HG02610 (cell line): ENCODE results near the gene BPIFB3.

Experiments
- ATAC-seq: cut with Tn5 transposase; IDR thresholded peaks from one replicate; pipeline ENCODE4 v1.9.1; 2021; ENCODE audit warnings: mild to moderate bottlenecking, moderate library complexity; ENCODE audit not compliant: unreplicated experiment

Gene BPIFB3

DNA sequence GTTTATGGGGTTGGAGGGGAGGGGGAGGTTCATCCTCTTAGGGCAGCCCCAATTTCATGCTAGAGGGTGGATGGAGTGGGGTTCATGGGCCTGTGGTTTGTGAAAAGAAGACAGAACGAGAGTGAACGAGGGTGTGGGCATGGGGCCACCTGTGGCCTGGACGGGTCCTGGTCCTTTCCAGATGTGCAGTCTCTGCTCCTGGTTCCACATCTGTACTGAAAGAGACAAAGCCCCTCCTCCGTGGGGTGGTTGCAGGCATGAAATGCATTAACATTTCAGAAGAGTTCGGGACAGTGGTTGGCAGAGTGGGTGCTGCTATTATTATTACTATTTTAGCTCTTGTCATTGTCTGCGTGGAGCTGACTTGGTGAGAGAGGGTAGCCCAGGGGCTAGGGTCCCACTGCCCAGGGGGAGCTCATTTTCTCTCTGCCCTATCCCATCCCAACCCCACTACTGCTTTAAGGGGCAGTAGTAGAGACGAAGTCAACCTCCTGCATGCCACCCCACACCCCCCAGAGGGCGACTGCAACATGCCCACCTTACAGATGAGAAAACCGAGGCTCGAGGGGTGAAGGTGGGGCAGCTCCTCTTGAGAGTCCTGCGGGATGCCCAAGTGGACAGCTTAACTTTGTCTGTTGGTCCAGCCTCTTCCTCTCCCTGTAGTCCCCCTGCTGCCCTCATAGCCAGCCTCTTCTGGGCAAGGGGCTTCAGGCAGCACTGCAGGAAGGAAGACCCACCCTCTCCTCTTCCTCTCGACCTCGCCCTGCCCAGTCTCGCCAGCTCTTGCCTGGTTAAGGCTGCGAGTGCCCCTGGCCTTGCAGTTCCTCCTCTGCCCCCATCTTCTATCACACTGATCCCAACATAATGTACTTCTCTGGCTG lies 37.8 kb upstream of the BPIFB3 start:
- no peak for ATAC-seq

DNA sequence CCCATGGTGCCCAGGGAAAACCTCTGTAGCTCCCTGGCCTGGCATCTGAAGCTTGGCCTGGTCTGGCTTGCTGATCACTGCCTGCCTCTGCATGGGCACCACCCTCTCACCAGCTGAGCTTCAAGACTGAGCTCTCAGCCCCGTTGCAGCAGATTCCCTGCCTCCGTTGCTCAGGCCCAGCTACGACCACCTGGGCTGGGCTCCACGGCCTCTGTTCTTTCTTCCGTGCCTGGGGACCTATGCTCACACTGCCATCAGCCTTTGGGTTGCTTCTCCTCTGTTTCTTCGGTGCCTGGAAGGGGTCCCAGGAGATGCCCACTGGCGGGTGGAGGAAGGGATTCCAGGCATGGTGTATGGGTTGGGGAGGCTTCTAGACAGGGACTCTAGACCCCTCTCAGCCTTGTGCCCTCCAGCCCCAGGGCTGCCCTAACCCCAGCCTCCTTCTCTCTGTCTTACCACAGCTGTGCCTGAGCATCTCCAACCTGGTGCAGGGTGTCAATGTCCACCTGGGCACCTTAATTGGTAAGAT lies 37.1 kb upstream of the BPIFB3 start:
- ATAC-seq = no peak

DNA sequence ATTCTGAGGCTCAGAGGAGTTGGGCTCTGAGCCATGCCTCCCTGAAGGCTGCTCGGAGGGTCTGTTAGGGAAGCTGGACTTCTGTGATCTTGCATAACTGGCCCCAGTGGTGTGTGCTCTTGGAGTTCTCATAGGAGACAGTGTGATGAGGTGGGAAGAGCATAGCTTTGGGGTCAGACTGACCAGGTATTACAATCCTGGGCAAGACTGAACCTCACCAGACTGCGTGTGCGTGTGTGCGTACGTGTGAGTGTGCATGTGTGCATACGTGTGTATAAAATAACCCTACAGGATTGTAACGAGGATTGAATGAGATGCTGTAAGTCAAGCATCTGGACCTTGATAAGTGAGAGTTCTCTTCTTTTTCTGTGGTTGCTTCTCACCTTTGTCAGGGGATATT lies 36.2 kb upstream of the BPIFB3 start:
- no peak for ATAC-seq

DNA sequence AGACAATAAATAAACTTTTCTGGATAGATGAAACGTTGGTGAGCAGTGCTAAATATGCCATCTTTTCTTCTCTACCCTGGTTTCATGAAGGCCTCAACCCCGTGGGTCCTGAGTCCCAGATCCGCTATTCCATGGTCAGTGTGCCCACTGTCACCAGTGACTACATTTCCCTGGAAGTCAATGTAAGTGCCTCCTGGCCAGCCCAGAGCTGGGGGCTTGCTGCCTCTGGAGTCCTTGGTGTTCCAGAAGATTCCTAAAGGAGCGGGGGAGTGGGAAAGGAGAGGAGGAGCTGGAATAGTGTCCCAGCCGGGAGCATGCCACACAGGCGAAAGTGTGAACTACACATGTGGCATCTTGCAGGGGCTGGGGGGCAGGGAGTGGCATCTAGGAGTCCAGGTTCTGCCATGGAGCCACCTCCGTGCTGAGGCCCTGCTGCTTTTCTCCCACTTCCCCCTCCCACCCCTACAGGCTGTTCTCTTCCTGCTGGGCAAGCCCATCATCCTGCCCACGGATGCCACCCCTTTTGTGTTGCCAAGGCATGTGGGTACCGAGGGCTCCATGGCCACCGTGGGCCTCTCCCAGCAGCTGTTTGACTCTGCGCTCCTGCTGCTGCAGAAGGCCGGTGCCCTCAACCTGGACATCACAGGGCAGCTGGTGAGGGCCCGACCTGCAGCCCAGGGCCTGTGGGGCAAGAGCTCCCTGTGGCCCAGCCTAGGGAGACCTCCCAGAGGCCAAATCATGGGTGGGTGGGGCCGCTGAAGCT lies 35.4 kb upstream of the BPIFB3 start:
- no peak for ATAC-seq

DNA sequence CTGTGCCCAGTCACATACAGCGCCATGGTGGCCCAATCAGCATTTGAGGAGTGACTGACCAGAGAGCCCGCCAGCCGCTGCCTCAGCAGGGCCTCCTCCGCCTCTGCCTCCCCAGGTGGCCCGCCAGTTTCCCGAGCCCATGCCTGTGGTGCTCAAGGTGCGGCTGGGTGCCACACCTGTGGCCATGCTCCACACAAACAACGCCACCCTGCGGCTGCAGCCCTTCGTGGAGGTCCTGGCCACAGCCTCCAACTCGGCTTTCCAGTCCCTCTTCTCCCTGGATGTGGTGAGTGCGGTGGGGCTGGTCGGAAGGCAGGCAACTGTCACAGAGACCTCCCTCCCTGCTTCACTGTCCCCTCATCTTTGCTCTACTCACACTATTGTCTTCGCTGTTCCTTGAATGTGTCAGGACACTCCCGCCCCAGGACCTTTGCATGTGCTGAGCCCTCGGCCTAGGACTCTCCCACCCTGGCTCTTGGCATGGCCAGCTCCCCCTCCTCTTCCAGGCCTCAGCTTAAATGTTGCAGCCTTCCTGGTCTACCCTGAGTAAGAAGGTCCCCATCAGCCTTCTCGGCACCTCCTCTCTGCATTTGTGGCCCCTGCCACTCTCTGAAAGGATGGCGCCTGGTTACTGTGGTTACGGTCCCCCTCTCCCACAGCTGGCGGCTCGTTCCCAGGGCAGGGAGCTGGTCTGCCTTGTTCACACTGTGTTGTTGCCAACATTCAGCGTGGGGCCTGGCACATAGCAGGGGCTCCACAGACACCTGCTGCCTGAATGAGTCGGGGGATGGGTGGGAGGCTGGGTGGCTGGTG lies 34.0 kb upstream of the BPIFB3 start:
- no peak for ATAC-seq

DNA sequence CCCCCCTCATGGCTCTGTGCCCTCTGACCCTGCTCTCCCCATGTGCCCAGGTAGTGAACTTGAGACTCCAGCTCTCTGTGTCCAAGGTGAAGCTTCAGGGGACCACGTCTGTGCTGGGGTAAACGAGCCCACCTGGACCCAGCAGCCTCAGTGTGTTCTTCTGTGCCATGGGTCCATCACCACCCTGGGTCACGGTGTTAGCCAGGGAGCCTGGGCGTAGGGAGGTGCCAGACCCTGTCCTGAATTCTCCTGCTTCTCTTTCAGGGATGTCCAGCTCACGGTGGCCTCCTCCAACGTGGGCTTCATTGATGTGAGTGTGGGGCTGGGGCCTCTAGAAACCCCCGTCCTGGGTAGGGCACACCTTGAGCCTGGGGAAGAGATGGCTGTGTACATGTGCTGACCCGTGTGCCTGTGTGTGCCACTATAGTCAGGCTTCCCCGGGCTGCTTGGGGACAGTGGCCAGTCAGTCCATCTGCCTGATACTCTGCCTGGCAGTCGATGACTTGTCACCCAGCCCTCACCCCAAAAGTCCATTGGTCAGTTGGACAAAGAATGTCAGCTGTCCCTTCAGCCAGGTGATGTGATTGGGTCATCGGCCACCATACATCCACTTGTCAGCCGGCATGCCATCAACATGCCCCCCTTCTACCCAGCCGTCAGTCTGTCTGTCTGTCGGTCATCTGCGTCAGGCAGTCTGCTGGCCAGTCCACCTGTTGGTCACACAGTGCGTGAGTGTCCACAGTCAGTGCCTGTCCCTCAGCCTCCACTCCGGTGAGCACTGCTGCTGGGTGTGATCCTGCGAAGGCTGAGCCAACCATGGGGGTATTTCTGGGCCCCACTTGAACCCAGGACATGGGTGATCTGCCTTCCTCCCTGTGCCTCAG lies 33.2 kb upstream of the BPIFB3 start:
- no peak for ATAC-seq

DNA sequence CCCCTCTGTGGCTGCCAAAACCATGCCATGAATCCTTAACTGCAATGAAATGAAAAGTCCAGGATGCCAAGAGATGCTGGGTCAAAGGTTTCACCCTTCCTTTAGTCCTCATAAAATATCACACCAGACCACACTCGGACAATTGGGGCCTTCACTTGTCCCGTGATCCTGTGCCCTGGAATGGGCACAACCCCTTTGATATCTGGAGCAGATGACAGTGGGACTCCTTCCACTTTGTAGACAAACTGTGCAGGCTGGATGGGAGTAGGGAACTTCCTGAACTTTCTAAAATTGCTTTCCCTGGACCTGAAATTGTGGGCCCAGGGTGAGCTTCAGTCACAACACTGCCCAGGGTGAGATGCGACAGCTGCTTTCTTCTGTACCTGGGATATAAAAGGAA lies 31.8 kb upstream of the BPIFB3 start:
- no peak for ATAC-seq

DNA sequence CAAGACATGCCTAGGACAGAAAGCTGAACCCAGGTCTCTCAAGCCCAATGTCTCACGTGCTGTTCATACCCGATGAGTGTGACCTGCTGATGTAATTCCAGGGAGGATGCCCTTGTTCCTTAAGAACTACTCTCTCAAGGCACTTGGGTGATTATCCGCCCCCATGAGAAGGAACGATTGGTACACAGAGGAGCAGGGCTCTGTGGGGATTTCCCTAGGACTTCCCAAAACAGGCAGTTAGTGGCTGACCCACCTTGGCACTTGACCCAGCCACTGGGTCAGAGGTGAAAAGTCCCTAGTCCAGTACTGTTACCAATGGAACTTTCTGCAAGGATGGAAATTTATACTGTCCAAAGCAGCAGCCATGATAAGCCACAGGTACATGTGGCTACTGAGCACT lies 31.4 kb upstream of the BPIFB3 start:
- ATAC-seq = no peak

DNA sequence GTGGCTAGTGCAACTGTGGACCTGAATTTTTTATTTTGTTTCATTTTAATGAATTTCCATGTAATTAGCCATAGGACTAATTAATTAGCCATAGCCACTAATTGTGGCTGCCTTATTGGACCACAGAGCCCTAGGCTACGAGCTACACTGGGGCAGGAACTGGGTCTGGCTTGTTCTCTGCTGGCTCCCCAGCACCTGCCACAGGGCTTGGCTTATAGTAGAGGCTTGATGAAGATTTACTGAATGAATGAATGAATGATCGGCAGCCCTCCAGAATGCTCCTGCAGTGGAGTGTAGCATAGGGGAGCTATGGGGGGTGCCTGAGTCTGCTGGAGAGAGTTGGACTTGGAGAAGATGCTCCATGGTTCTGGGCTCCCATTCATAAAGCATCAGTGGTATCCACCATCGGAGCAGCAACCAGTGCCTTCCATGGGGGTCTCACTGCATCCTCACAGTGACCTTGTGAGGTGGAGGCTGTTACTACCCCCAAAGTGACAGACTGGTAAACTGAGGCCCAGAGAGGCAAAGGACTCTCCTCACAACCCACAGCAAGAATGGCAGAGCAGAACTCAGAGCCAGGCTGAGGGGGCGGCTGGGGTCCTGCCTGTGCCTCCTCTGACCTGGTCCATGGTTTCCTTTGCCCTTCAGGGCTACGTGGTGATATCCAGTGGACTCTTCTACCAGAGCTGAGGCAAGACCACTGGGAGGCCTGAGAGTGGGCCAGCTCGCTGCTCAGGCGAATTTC lies 30.8 kb upstream of the BPIFB3 start:
- no peak for ATAC-seq

DNA sequence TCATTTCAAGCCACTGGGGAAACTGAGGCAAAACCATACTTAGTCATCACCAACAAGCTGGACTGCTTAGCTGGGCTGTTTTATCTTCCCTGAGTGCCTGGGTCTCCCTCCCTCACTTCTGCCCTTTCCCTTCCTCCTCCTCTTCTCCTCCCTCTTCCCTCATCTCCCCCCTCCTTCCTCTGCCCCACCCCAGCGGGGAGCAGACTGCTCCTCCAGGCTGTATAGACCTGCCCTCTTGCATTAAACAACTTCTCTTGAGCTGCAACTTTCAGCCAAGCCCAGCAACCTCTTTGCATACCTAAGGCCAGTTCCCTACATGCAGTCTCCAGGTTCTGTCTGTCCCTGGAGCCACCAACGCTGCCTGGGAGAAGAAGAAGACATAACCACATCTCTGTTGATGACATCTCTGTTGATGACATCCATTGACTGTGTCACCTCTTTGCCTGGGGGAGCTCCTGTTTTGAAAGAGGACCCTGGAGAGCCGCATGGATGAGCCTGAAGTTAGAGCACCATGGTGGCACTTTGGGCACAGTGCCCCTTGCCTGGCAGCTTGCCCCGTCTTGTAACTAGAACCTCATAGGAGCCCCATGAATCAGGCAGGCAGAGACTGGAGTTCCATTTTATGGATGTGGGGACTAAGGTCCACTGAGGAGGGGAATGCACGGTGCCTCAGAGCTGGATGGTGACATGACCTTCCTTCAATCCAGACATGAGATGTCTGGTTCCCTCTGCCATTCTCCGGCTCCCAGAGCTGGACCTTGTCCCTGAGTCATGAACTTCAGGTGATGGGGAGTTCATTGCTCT lies 30.1 kb upstream of the BPIFB3 start:
- ATAC-seq = no peak

DNA sequence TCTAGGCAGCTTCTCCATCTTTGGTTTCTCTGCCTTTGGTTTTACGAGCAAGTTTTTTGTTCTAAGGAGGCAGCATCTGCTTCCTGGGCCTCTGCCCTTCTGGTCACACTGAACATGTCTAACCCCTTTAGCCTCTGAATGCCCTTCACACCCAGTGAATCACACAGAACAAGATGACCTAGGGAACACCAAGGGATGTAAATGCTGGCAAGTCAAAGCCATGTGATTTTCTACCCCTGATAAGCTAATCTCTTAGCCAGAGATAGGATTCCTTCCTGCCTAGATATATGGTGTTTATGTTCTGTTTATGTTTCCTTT lies 29.5 kb upstream of the BPIFB3 start:
- ATAC-seq = no peak

DNA sequence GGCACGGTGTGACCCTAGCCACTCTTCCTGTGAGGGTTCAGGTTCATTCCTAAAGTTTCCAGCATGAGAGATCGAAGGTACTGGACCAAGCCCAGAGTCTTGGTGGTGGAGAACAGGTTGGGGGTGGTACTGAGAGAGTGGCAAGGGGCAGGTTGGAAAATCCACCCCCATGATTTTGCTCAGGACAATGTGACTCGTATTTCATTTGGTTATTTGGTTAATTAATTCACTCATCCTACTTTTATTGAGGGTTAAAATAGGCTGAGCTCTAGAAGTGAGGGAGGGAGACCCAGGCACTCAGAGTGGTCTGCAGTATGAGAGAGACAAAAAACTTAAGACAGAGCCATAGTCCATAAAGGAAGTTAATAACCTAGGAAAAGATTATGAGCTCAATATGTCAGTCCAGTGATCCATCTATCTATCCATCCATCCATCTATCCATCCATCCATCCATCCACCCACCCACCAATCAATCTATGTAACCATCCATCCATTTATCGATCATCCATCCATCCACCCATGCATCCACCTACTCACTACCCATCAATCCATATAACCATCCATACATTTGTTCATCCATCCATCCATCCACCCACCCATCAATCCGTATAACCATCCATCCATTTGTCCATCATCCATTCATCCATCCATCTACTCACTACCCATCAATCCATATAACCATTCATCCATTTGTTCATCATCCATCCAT lies 28.9 kb upstream of the BPIFB3 start:
- no peak for ATAC-seq

DNA sequence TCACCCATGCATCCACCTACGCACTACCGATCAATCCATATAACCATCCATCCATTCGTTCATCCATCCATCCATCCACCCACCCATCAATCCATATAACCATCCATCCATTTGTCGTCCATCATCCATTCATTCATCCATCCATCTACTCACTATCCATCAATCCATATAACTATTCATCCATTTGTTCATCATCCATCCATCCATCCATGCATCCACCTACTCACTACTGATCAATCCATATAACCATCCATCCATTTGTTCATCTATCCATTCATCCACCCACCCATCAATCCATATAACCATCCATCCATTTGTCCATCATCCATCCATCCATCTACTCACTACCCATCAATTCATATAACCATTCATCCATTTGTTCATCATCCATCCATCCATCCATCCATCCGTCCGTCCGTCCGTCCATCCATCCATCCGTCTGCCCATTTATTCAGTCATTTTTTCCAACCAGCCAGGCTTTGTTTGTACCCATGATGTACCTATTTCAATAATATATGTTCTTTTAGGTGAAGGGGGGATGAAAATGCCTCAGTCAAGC lies 28.3 kb upstream of the BPIFB3 start:
- ATAC-seq = no peak

DNA sequence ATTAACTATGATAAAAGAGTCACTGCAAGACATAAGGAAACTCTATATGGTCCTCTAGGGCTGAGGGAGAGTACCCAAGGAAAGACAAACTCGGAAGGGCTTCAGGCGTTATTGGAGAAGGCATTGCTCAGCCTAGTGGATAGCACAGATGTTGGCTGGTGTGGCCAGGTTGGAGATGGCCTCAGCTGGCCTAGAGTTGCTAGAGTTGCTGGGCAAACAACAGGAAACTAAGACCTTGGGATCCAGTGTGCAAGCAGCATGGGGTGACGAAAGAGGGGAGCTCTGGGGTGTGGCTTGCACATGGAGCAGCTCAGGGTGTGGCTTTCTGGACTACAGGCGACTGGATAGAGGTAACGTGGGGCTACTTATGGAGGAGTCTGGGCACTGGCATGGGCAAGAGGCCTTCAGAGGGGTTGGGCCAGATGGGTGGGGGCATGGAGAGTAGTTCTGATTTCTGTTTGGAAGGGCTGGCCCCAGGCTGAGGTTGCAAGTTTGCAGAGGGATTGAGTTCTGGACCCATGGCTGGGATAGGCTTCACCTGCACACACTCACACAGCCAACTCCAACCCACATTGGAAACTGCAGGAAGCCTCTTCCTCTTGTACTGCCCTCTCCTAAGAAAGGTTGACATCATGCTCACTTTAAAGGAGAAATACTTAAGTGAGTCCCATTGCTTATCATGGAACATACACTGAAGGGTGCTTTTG lies 27.5 kb upstream of the BPIFB3 start:
- ATAC-seq = no peak

DNA sequence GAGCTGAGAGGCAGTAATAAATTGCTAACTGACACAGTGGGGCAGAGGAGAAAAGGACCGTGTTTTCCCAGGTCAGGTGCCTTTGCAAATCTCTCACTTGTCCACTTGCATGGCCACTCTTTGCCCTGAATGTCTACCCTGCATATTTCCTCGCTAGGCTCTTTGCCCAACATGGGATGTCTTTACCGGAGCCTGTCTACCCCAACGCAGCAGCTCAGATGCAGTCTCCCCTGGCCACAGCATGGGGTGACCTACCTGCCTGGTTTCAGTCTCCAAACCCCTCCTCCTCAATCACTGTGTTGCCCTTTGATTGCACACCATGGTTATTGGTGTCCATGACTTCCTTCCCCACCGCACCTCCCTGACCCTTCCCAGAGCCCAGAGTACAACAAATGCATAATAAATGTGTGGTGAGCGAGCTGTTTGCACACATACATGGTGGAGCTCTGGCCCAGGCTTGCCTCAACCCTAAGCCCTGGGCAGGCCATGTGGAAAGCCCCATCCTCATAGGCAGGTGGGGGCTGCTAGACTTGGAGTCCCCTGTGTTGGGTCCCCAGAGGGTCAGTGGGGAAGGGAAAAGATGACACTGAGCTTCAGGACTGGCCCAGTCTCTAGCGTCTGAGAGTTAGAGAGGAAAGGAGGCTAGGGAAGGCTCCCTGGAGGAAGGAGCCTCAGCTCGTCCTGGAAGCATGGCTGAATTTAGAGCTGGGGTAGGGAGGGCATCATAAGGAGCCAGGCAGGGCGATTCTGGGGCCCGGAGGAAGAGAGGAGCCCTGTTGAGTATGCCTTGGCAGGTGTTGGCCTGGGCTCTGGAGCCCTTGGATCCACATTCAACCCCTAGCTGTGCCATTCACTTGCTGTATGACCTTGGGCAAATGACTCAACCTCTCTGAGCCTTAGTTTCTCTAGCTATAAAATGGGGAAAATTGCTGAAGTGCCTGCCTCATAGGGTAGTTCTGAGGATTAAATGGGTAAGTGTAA lies 26.6 kb upstream of the BPIFB3 start:
- ATAC-seq = no peak
